ENCODE results near the gene UBE2S.
"Not testable (repeated sequence)": the region's sequence is repeated elsewhere in the genome, so short reads cannot be mapped to it uniquely, and the experiment has no call there.

The UBE2S gene

DNA sequence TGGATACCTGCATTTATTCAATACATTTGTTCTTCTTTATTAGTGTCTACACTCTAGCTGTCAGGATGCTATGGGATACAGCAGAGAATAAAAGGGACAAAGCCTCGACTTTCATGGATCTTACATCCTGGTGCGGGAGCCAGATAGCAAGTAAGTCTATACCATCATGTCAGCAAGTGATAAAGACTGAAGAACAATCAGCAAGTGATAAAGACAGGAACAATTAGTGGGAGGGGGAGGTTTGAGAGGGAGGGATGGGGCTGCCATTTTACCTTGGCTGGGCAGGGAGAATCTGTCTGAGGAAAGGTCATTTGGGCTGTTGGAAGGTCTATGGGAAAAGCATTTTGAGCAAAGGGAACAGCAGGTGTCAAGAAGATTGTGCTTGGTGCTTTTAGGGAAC lies 2.6 kb upstream of the UBE2S start:
- TF ChIP-seq, protein P1, sequence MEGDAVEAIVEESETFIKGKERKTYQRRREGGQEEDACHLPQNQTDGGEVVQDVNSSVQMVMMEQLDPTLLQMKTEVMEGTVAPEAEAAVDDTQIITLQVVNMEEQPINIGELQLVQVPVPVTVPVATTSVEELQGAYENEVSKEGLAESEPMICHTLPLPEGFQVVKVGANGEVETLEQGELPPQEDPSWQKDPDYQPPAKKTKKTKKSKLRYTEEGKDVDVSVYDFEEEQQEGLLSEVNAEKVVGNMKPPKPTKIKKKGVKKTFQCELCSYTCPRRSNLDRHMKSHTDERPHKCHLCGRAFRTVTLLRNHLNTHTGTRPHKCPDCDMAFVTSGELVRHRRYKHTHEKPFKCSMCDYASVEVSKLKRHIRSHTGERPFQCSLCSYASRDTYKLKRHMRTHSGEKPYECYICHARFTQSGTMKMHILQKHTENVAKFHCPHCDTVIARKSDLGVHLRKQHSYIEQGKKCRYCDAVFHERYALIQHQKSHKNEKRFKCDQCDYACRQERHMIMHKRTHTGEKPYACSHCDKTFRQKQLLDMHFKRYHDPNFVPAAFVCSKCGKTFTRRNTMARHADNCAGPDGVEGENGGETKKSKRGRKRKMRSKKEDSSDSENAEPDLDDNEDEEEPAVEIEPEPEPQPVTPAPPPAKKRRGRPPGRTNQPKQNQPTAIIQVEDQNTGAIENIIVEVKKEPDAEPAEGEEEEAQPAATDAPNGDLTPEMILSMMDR (IDR thresholded peaks at IDR 0.05): no peak
- Histone ChIP-seq H3K4me3 (no peak overlapping the region), H3K27ac (no peak overlapping the region)
- no peak for DNase-seq (ENCODE audit: low spot score)

DNA sequence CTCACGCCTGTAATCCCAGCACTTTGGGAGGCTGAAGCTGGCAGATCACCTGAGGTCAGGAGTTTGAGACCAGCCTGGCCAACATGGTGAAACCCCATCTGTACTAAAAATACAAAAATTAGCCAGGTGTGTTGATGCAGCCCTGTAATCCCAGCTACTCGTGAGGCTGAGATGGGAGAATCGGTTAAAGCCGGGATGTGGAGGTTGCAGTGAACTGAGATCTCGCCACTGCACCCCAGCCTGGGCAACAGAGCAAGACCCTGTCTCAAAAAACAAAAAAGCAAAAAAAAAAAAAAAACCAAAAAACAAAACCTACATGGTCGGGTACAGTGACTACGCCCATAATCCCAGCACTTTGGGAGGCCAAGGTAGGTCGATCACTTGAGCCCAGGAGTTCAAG lies 1.6 kb upstream of the UBE2S start:
- H3K4me3 ChIP-seq; DNase-seq (ENCODE audit: low spot score); H3K27ac ChIP-seq: not testable (repeated sequence)

DNA sequence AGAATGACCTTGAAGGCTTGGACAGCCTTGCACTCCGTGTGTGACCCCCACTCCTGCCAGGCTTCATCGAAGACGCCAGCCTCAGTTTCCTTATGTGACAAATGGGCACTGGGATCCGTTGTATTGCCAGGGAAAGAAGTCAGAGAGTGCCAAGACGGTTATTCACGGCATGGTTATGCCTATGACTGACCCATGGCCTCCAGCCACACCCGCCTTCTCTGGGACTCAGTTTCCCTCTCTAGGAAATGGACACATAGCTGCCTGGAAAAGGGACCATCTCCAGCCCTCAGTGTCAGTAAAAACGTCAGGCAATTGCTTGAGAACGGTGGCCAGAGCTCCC lies 915 bp upstream of the UBE2S start:
- no peak for DNase-seq (ENCODE audit: low spot score)
- Histone ChIP-seq H3K27ac (peak overlapping the region; percentile 97), H3K4me3 (peak overlapping the region; percentile 94)
- TF ChIP-seq, protein P1 (IDR thresholded peaks at IDR 0.05): no peak

DNA sequence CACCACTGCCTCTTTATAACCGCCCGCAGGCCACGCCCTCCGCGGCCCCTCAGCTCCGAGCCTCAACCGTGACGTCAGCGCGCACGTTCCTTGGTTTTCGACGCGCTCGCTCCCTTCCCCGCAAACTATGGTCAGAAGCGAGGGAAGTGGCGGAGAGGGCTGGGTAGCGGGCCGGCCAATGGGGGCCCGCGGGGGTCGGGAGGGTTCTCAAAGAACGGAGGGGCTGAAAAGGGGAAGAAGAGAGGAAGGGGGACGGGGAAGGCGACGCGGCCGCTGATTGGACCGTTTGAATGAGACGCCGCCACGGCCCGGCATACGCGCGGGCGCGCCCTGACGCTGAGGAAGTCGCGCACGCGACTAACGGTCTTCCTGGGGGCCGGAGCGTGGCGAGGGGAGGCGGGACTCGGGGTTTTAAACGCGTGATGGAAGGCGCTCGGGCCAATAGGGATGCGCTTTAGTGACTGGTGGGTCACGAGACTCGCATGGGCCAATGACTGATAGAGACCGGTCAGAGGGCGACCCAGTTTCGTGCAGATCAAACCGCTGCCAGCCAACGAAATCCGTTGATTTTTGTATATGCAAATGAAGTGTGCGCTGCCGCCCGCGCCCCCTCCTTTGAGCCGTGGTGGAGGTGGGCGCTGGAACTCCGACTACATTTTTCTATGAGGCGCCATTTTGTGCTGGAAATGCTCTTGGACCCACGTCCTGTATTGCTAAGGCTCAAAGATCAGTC lies 378 bp upstream of the UBE2S start:
- peak overlapping the region; percentile 94 for H3K4me3 ChIP-seq
- peak; percentile 99 for DNase-seq (ENCODE audit: low spot score)
- peak overlapping the region; percentile 97 for H3K27ac ChIP-seq
- TF ChIP-seq, protein P1 (IDR thresholded peaks at IDR 0.05): no peak

DNA sequence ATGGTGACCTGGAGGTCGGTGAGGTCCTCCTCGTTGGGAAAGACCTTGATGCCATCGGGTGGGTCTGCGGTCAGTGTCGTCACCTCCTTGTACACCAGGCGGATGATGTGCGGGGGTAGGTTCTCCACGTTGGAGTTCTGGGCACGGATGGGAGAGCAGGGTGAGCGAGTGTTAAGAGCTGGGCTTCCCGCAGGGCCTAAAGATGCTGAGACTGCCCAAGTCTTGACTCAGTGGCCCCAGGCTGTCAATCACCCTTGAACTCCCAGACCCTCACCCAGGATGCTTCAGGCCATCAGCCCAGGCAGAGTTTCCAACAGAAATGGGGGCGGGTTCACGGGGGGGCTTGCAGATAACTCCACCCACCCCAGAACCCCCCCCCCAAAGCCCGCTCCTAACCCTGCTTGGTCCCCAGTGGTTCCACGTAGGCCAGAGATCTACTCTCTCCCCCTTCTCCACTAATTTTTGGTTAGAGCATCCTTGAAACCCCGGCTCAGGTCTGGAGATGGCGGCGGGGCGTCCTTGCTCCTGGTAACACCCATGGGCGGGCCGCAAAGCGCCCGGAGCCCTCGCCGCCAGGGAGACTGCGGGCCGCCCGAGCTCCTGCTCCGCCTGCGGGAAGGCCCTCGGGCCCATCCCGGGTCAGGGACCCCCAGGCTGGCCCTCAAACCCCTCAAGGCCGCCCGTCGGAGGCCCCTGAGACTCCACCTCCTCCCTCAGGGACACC lies 600 bp downstream of the UBE2S start:
- DNase-seq (ENCODE audit: low spot score): peak; percentile 81
- peak overlapping the region; percentile 97 for H3K27ac ChIP-seq
- TF ChIP-seq, protein P1 (IDR thresholded peaks at IDR 0.05): no peak
- peak overlapping the region; percentile 94 for H3K4me3 ChIP-seq

DNA sequence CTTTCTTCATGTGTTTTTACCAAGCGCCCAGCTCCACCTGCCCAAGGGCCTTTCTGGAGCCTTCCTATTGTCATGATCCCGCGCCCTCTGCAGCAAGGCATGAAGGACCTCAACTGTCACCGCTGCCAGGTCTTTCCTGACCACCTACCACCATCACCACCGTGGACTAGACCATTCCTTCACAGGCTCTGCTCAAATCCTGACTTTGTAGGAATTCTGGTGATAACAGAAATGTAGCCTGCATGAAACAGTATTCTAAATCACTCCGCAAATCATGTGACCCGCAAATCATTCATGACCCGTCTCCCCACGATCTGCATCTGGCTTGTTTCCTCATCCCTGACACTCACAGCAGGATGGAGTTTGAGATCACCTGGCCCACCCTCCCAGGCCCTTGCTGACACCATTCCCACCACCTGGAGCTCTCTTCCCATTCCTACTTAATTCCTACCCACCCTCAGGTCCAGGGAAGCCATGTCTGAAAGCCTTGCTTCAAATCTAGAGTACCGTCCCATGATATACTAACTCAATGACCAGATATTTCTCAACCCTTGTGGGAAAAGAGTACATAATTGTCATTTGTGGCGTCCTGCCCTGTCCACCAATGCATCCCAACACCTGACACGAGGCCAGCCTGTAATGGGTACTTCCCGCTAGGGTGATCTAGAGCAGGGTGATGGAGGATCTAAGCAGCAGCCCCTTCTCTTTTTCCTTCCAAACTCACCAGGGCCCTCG lies 1.3 kb downstream of the UBE2S start:
- TF ChIP-seq, protein P1 (IDR thresholded peaks at IDR 0.05): no peak
- no peak for DNase-seq (ENCODE audit: low spot score)
- Histone ChIP-seq H3K27ac (no peak overlapping the region), H3K4me3 (peak overlapping the region; percentile 94)

DNA sequence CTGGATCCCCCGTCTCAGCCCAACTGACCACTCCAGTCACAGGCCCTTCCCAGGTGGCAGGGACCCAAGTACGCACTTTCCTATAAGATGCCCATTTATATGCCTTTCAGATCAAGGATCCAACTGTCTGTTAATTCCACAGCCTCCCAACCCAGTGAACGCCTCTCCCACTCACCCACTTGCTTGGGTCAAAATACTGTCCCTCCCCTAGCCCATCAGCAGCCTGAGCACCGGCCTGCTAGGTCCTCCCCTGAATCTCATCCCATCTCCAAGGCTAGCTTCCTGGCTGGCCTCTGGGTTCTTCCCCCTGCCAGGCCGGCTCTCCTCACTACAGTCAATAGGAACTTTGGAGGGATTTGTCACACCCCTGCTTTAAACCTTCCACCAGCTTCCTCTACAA lies 1.9 kb downstream of the UBE2S start:
- no peak overlapping the region for H3K4me3 ChIP-seq
- TF ChIP-seq, protein P1 (IDR thresholded peaks at IDR 0.05): no peak
- H3K27ac ChIP-seq: no peak overlapping the region
- no peak for DNase-seq (ENCODE audit: low spot score)
